SK-N-SH treated with all-trans-retinoic acid at 6 μM for 48 hours (cell line): ENCODE results near the gene SRI.

Experiments
- ATAC-seq: fragments of 200-7000 bp; cut with Tn5 transposase; 3 replicates; pipeline ENCODE4 v1.9.1; 2020; ENCODE audit warnings: mild to moderate bottlenecking, moderate library complexity
- ARNTL ChIP-seq: fragments of 450-650 bp; formaldehyde crosslinking; IDR thresholded peaks from 2 replicates; pipeline ENCODE4 v1.5.0; 2020; ENCODE audit warnings: low read depth, mild to moderate bottlenecking, moderate library complexity, borderline replicate concordance
- BACH2 ChIP-seq: fragments of 250-450 bp; sonication (Bioruptor Pico); IDR thresholded peaks from 2 replicates; pipeline ENCODE4 v1.9.0; 2021; ENCODE audit warnings: mild to moderate bottlenecking, borderline replicate concordance
- CREB5 ChIP-seq: fragments of 250-450 bp; sonication (Bioruptor Pico); IDR thresholded peaks from 2 replicates; pipeline ENCODE4 v1.5.1; 2020; ENCODE audit warnings: low read depth, mild to moderate bottlenecking, moderate library complexity
- CSDC2 ChIP-seq: fragments of 250-450 bp; sonication (Bioruptor Pico); IDR thresholded peaks from 2 replicates; pipeline ENCODE4 v1.5.0; 2020; ENCODE audit warnings: mild to moderate bottlenecking, moderate library complexity
- CSRNP3 ChIP-seq: fragments of 250-450 bp; sonication (Bioruptor Pico); IDR thresholded peaks from 2 replicates; pipeline ENCODE4 v1.5.1; 2021; ENCODE audit warnings: mild to moderate bottlenecking, moderate library complexity
- ESRRG ChIP-seq: fragments of 250-450 bp; sonication (Bioruptor Pico); IDR thresholded peaks from 2 replicates; pipeline ENCODE4 v1.6.1; 2021; ENCODE audit warnings: mild to moderate bottlenecking
- GLIS3 ChIP-seq: fragments of 250-450 bp; sonication (Bioruptor Pico); IDR thresholded peaks from 2 replicates; pipeline ENCODE4 v1.5.0; 2020; ENCODE audit warnings: mild to moderate bottlenecking, moderate library complexity
- ISL1 ChIP-seq: fragments of 250-450 bp; sonication (Bioruptor Pico); IDR thresholded peaks from 2 replicates; pipeline ENCODE4 v2.1.2; 2022; ENCODE audit warnings: mild to moderate bottlenecking, moderate library complexity
- OSR1 ChIP-seq: fragments of 250-450 bp; sonication (Bioruptor Pico); IDR thresholded peaks from 2 replicates; pipeline ENCODE4 v1.8.0; 2022; ENCODE audit warnings: moderate library complexity, mild to moderate bottlenecking, inconsistent platforms
- PATZ1 ChIP-seq: fragments of 250-450 bp; sonication (Bioruptor Pico); IDR thresholded peaks from 2 replicates; pipeline ENCODE4 v1.8.0; 2020; ENCODE audit warnings: mild to moderate bottlenecking, moderate library complexity, borderline replicate concordance
- POU6F1 ChIP-seq: fragments of 250-450 bp; sonication (Bioruptor Pico); IDR thresholded peaks from 2 replicates; pipeline ENCODE4 v1.8.0; 2021; ENCODE audit warnings: low read depth, mild to moderate bottlenecking, moderate library complexity, borderline replicate concordance
- PPARA ChIP-seq: fragments of 250-450 bp; sonication (Bioruptor Pico); IDR thresholded peaks from 2 replicates; pipeline ENCODE4 v1.5.0; 2020; ENCODE audit warnings: mild to moderate bottlenecking, borderline replicate concordance
- RARB ChIP-seq: fragments of 250-450 bp; sonication (Bioruptor Pico); IDR thresholded peaks from 2 replicates; pipeline ENCODE4 v1.8.0; 2021; ENCODE audit warnings: mild to moderate bottlenecking, moderate library complexity
- SNAI2 ChIP-seq: fragments of 250-450 bp; sonication (Bioruptor Pico); IDR thresholded peaks from 2 replicates; pipeline ENCODE4 v1.5.0; 2020; ENCODE audit warnings: mild to moderate bottlenecking, moderate library complexity
- TCF4 ChIP-seq: fragments of 250-450 bp; sonication (Bioruptor Pico); IDR thresholded peaks from 2 replicates; pipeline ENCODE4 v1.8.0; 2021; ENCODE audit warnings: mild to moderate bottlenecking, moderate library complexity, borderline replicate concordance
- TOX ChIP-seq: fragments of 250-450 bp; sonication (Bioruptor Pico); IDR thresholded peaks from 2 replicates; pipeline ENCODE4 v1.8.0; 2021; ENCODE audit warnings: mild to moderate bottlenecking, moderate library complexity, borderline replicate concordance
- ZC3H10 ChIP-seq: fragments of 250-450 bp; sonication (Bioruptor Pico); IDR thresholded peaks from 2 replicates; pipeline ENCODE4 v1.5.1; 2021; ENCODE audit warnings: mild to moderate bottlenecking, moderate library complexity
- ZFP3 ChIP-seq: fragments of 250-450 bp; sonication (Bioruptor Pico); IDR thresholded peaks from 2 replicates; pipeline ENCODE4 v1.5.0; 2020; ENCODE audit warnings: mild to moderate bottlenecking, moderate library complexity
- ZFP30 ChIP-seq: fragments of 450-650 bp; formaldehyde crosslinking; IDR thresholded peaks from 2 replicates; pipeline ENCODE4 v1.5.0; 2022; ENCODE audit warnings: mild to moderate bottlenecking, moderate library complexity
- ZNF565 ChIP-seq: fragments of 450-650 bp; formaldehyde crosslinking; conservative IDR thresholded peaks from 2 replicates; pipeline ENCODE4 v1.5.0; 2020; ENCODE audit warnings: low read depth, mild to moderate bottlenecking, moderate library complexity
- ZNF70 ChIP-seq: fragments of 450-650 bp; formaldehyde crosslinking; IDR thresholded peaks from 2 replicates; pipeline ENCODE4 v1.5.0; 2020; ENCODE audit warnings: mild to moderate bottlenecking, moderate library complexity
- ZNF8 ChIP-seq: fragments of 450-650 bp; formaldehyde crosslinking; IDR thresholded peaks from 2 replicates; pipeline ENCODE4 v1.5.0; 2020; ENCODE audit warnings: mild to moderate bottlenecking, moderate library complexity

SRI gene

GRCh38 chr7:88214456-88214855 is 5.4 kb downstream of the SRI start:
- no peak for ATAC-seq
- TF ChIP-seq ZFP3, result no peak
- no peak for TF ChIP-seq ISL1
- TF ChIP-seq TOX (CRISPR knock-in tag), result no peak
- TF ChIP-seq ARNTL (CRISPR knock-in tag), result no peak
- TF ChIP-seq PATZ1 (CRISPR knock-in tag), result no peak
- TF ChIP-seq CREB5 (CRISPR knock-in tag), result no peak
- no peak for TF ChIP-seq ZNF8 (CRISPR knock-in tag)
- TF ChIP-seq ZC3H10 (CRISPR knock-in tag), result no peak
- TF ChIP-seq BACH2, result no peak
- TF ChIP-seq CSRNP3 (CRISPR knock-in tag), result no peak
- no peak for TF ChIP-seq CSDC2 (CRISPR knock-in tag)
- no peak for TF ChIP-seq ZNF70
- TF ChIP-seq GLIS3 (CRISPR knock-in tag), result no peak
- TF ChIP-seq ZFP30 (CRISPR knock-in tag), result no peak
- TF ChIP-seq ZNF565 (CRISPR knock-in tag), result no peak
- TF ChIP-seq ESRRG (CRISPR knock-in tag), result no peak
- TF ChIP-seq RARB, result no peak
- TF ChIP-seq POU6F1 (CRISPR knock-in tag), result no peak
- no peak for TF ChIP-seq TCF4
- no peak for TF ChIP-seq OSR1 (CRISPR knock-in tag)

- no peak for ATAC-seq
- TF ChIP-seq CREB5 (CRISPR knock-in tag) (no peak), ISL1 (no peak), RARB (no peak), CSRNP3 (CRISPR knock-in tag) (no peak), ARNTL (CRISPR knock-in tag) (no peak), PPARA (CRISPR knock-in tag) (no peak), BACH2 (no peak), CSDC2 (CRISPR knock-in tag) (no peak), OSR1 (CRISPR knock-in tag) (no peak), SNAI2 (CRISPR knock-in tag) (no peak)
- TF ChIP-seq, all 23 proteins: peak for 0
Observed at GRCh38 chr7:88212918-88213317, 6.9 kb downstream of the SRI start.

GRCh38 chr7:88208521-88208920 is 11.3 kb downstream of the SRI start:
- no peak for ATAC-seq
- TF ChIP-seq ESRRG (CRISPR knock-in tag), result no peak
- TF ChIP-seq ZFP3, result no peak
- TF ChIP-seq TCF4, result no peak
- TF ChIP-seq CSRNP3 (CRISPR knock-in tag), result no peak
- no peak for TF ChIP-seq BACH2
- TF ChIP-seq ZFP30 (CRISPR knock-in tag), result no peak
- TF ChIP-seq SNAI2 (CRISPR knock-in tag), result no peak
- no peak for TF ChIP-seq ZNF70
- TF ChIP-seq ISL1, result no peak
- TF ChIP-seq PPARA (CRISPR knock-in tag), result no peak
- TF ChIP-seq ZC3H10 (CRISPR knock-in tag), result no peak
- TF ChIP-seq ZNF565 (CRISPR knock-in tag), result no peak
- TF ChIP-seq GLIS3 (CRISPR knock-in tag), result no peak
- no peak for TF ChIP-seq CREB5 (CRISPR knock-in tag)
- no peak for TF ChIP-seq CSDC2 (CRISPR knock-in tag)
- no peak for TF ChIP-seq PATZ1 (CRISPR knock-in tag)
